HG03280 (cell line): Measurements from ENCODE around the gene NOC3L.
"Not testable (repeated sequence)": the region's sequence is repeated elsewhere in the genome, so short reads cannot be mapped to it uniquely, and the experiment has no call there.

ENCODE experiments used
- ATAC-seq: cut with Tn5 transposase; IDR thresholded peaks from one replicate; pipeline ENCODE4 v1.9.1; 2021; ENCODE audit warnings: mild to moderate bottlenecking, moderate library complexity; ENCODE audit not compliant: unreplicated experiment

The NOC3L gene, protein sequence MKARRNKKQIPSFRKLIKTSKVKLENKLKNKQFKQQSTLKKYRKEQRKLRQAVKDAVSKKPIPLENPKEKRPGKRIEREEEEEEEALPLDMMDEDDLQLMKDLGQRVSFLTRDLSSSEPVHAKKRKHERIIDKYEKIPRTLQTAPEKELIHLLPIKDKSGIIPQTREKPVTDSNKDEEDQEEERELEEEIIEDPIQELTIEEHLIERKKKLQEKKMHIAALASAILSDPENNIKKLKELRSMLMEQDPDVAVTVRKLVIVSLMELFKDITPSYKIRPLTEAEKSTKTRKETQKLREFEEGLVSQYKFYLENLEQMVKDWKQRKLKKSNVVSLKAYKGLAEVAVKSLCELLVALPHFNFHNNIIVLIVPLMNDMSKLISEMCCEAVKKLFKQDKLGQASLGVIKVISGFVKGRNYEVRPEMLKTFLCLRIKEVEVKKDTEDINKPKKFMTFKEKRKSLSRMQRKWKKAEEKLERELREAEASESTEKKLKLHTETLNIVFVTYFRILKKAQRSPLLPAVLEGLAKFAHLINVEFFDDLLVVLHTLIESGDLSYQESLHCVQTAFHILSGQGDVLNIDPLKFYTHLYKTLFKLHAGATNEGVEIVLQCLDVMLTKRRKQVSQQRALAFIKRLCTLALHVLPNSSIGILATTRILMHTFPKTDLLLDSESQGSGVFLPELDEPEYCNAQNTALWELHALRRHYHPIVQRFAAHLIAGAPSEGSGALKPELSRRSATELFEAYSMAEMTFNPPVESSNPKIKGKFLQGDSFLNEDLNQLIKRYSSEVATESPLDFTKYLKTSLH

DNA sequence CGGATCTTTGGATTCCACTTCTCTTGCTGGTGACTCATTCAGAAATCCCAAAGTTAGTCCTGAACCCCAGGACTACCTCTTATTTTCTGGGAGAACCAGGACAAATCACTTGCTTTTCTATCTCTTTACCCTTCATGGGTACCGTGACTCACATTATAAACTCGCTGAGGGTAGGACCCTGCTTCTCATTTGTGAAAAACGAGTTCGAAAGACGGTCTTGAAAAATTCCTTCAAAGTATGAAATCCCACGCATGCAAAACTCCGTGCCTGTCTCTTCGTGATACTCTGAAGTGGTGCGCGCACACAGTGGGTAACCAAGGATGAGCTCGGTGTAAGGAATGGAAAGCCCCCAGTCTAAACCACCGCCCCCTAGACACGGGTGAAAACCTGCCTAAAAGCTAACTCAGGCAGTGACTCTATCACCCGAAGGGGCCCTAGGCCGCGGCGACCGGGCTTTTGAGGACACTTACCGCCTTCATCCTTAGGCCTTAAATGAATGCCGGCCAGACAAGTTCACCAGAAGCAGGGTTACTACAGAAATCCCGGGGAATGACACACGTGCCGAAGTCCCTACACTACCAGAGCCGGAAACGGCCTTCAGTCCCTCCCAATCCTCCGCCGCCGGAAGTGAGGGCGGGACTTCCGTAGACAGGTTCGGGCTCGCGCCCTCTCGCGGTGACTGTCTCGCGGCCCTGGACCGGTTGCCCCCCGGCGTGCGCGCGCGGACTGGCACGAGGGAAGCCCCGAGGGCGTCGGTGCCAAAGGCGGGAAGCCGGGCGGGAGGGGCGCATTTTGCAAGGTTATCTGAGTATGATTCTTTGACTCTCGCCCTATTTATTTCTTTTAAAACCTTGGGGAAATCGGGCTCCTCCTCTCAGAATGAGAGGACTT lies at the start of gene NOC3L:
NOC3L (minus strand) TSS at position 580 of the 891 bp plus-strand sequence; CDS start at position 479, 101 bp downstream.
- peak; percentile 100 for ATAC-seq

DNA sequence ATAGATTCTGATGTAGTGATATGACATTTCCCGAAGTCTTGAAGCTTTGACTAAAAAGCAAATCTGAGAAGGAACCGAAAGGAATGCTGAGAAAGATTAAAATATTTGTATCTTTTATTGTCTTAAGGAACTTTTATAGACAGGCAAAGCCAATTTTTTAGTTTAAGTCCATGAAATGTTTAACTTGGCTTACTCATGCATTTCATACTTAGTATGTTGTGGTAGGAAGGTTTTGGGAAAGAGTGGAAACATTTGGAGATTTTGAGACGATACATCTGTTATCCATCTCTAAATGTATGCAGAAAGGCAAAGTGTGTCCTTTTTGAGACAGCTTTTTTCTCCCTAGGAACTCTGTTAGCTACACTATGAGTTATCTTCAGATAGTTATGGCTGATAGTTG lies 49.7 kb upstream of the NOC3L start:
- ATAC-seq, result no peak

GRCh38 chr10:94411304-94411703 lies 48.6 kb upstream of the NOC3L start:
- no peak for ATAC-seq

DNA sequence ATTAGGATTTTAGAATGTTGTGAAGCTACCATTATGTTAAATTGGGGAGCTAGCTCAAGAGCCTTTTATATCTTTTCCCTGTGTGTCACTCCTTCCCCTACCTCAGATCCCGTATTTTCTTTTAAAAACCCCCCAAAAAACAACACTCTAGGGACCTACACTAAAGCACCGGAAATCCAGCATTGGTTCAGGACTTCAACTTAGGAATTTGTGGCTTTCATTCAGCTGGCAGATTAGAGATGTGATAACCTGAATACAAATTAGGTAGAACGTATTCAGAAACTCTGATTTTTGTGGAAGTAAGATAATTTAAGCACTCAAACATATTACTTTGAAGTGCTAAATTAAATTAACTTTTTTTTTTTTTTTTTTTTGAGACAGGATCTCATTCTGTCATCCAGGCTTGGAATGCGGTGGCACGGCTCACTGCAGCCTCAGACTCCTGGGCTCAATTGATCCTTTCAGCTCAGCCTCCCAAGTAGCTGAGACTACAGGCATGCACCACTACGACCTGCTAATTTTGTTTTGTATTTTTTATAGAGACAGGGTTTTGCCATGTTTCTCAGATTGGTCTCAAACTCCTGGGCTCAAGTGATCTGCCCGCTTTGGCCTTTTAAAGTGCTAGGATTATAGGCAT lies 46.4 kb upstream of the NOC3L start:
- no peak for ATAC-seq

DNA sequence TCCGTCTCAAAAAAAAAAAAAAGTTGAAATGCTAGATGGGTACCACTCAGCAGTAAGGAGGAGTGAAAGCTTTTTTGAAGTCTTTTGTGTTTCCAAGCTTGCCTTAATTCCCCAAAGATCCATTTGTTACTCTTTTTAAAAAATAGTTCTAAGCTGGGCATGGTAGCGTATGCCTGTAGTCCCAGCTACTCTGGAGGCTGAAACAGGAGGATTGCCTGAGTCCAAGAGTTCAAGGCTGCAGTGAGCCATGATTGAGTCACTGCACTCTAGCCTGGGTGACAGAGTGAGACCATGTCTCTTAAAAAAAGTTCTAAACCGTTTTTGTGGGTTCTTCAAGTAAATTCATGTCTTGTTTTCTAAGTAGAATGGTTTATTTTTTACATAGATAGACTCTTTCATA lies 44.9 kb upstream of the NOC3L start:
- ATAC-seq, result no peak

DNA sequence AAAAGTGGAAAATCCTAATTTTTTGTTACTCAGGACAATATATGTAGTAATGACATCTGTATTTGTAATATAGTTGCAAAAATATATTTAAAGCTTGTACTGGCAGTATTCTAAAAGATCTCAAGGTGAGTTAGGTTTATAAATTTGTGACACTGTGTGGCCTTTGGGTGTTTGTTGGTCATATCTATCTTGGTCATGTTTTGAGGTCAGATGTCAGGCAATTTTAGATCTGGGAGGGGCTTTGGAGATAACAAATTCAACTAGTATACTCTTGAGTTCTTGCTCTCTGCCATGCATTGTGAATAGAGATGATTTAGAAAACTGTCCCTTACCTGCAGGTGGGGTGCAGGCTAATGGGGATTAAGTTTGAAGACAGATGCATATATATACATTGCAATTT lies 42.7 kb upstream of the NOC3L start:
- no peak for ATAC-seq

DNA sequence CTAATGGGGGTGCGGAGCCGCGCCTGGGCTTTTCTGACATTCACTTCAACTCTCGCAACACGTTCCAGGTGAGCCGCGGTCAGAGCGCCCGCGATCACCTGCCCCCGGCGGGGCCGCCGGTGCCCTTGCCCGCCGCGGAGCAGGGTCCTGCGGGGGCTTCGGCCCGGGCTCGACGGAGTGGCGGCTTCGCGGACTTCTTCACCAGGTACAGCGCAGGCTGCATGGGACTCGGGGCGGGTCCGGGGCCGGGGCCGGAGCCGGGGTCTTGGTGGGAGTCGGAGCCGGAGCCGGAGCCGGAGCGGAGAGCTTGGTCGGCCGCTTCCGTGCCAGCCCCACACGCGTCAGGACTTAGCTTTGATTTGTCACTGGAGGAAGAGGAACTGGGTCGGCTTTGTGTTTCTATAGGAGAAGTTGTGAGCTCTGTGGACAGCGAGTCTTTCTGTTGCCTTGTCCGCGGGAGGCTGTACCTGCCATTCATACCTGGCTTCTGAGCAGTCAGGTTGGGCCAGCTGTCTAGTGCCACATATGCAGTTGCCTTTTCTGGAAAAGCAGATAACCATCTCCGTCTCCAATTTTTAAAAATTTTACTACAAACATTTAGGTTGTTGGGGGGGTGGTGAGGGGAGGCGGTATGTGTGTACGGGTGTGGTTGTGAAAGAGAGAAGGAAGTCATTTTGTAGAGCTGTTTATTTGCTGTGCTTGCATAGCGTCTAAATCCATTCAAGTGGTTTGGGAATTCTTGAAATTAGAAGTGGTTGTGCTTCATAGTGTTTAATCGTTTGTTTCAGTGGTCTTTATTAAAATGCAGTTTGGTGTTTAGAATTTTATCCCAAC lies 40.9 kb upstream of the NOC3L start:
- peak; percentile 66 for ATAC-seq

GRCh38 chr10:94402843-94403379 lies 40.2 kb upstream of the NOC3L start:
- no peak for ATAC-seq

GRCh38 chr10:94402204-94402842 lies 39.6 kb upstream of the NOC3L start, which contains the start of gene TBC1D12:
TBC1D12 (plus strand) TSS chr10:94402541; CDS start chr10:94402614, 73 bp downstream.
- peak; percentile 61 for ATAC-seq

- ATAC-seq, result no peak
Measured at GRCh38 chr10:94398762-94399161, 36.0 kb upstream of the NOC3L start.

GRCh38 chr10:94397549-94398370 lies 35.0 kb upstream of the NOC3L start:
- no peak for ATAC-seq

GRCh38 chr10:94392117-94392516 lies 29.4 kb upstream of the NOC3L start:
- not testable (repeated sequence) for ATAC-seq

DNA sequence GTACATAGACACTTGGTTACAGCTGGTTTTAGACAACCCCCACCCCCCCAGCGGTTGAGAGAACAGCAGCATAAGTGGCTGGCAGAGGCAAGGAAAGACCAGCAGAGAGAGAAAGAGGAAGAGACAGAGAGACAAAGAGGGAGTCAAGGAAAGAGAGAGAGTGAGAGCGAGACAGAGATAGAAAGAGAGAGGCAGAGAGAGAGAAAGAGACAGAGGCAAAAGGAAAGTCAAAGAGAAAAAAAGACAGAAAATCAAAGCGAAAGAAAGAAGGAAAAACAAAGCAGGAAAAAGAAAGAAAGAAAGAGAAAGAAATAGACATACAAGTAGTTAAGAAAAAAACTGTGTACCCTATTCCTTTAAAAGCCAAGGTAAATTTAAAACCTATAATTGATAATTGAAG lies 23.0 kb upstream of the NOC3L start:
- not testable (repeated sequence) for ATAC-seq

DNA sequence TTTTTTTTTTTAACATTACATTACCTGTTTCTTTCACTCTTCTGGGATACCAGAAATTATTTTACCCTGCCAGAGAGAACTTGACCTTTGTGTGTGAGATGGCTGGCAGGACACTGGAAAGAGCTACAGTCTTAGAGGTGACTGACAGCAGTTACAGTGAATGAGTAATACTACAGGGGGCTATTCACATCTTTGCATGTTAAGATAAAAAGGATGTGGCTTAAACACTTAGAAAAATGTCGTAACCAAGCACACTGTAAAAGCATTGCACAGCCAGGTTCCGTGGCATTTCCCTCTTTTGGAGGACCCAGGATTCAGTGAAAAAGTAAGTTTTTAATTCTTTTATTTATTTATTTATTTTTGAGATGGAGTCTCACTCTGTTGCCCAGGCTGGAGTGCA lies 20.8 kb upstream of the NOC3L start:
- no peak for ATAC-seq

DNA sequence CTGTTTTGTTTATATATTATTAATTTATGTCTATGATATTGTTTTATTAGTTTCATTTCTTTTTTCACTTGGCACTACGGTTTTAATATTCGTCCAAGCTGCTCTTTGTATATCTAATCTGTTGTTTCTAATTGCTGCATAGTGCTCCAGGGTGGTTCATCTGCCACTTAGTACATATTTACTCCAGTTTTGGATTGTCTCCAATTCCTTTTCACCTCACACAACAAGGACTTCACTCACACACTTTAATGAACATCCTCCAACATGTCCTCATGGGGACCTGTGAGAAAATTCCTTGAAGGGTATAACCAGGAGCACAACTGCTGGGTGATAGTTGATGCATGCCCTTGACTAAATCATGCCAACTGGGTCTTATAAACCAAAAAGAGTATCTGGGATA lies 14.1 kb upstream of the NOC3L start:
- no peak for ATAC-seq

GRCh38 chr10:94375374-94375773 lies 12.6 kb upstream of the NOC3L start:
- no peak for ATAC-seq

- no peak for ATAC-seq
Measured at GRCh38 chr10:94370501-94370900, 7.8 kb upstream of the NOC3L start.

DNA sequence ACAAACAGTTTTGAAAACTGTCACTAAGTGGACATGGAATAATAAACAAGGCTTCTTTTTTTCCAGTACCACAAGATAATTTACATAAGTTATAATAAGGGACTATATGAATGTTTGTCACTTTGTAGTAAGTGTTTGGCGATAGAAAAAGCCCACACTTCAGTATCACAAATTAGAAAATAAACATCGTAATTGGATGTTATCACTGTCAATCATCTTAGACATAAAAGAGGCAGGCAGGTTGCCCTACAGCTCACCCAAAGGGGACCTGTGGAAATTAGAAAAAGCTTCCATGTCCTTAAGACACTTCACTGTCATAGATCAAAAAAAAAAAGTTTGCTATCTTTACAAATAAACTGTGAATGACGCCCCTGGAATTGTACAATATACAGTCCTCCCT lies 3.6 kb upstream of the NOC3L start:
- ATAC-seq, result no peak
